AG20443 (cell line): ENCODE measurements around the gene UTS2R.
A peak's percentile ranks its signal among the peaks of the same experiment; 100 is the strongest.
"Not testable (repeated sequence)": the region's sequence is repeated elsewhere in the genome, so short reads cannot be mapped to it uniquely, and the experiment has no call there.

Experiments used
- DNase-seq: peaks from one replicate; pipeline ENCODE4 v3.0.0; 2012; ENCODE audit warnings: low spot score, mixed read lengths

UTS2R gene

GRCh38 chr17:82354804-82355308 is 16.7 kb upstream of the UTS2R start:
- no peak for DNase-seq

GRCh38 chr17:82355770-82356427 is 15.7 kb upstream of the UTS2R start:
- no peak for DNase-seq

- no peak for DNase-seq
These were observed 14.7 kb upstream of the UTS2R start for GRCh38 chr17:82356845-82357355.

GRCh38 chr17:82357394-82357793 is 14.2 kb upstream of the UTS2R start:
- DNase-seq, result no peak

GRCh38 chr17:82358465-82359350 is 12.9 kb upstream of the UTS2R start, which contains the start of gene TEX19:
Gene TEX19, plus strand, starts transcription at chr17:82359247. Its CDS starts 2,904 bp downstream, at chr17:82362151.
- DNase-seq, result no peak

GRCh38 chr17:82359451-82360074 is 12.0 kb upstream of the UTS2R start:
- DNase-seq, result not testable (repeated sequence)

GRCh38 chr17:82361885-82362633 is 9.5 kb upstream of the UTS2R start:
- DNase-seq, result no peak

- DNase-seq, result no peak
These were observed 5.8 kb upstream of the UTS2R start for GRCh38 chr17:82365606-82366295.

DNA sequence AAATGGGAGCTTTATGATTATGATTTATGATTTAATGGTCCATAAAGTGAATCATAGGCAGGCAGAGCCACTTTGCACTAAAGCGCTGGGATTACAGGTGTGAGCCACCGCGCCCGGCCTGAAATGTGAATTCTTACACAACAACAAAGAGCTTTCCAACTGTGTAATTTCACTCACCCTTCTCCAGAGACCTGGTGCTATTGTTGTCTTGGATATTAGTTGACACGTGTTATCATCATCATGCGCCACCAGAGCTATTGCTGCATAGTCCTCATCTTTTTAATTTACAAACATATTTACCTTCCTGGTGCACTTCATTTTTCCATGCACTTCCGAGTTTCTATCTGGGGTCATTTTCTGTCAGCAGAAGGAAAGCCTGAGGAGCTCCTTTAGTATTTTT is 4.8 kb upstream of the UTS2R start:
- DNase-seq, result no peak

DNA sequence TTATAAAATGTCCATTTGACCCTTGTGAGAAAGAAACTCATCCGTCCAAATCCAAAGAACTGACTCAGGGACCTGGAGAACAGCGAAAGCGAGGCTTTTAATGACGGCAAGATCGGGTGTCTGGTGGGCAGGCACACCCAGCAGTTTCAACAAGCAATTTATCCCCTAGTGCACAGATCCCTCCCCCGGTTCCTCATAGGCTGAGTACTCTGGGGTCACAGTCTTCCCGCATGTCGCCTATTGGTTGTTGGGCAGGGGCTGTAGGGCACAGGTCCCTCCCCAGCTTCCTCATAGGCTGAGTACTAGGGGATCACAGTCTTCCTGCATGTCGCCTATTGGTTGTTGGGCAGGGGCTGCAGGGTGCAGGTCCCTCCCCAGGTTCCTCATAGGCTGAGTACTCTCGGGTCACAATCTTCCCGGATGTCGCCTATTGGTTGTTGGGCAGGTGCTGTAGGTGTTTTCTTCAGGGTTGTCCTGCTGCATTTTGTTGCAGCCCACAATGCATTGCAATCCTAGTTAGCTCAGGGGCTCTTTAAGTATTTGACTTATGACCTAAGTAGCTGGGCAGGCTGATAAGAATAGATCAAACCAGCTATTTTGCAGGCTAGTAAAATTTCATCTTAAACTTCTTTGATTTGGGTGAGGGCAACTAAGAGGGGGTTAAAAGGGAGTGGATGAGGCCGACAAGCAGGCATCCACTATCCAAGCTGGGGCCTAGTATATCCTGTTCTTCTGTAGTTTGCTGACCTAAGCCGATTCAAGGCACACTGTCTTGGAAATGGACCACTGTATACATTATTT is 3.6 kb upstream of the UTS2R start:
- DNase-seq, result no peak

- DNase-seq, result no peak
These were observed 2.4 kb upstream of the UTS2R start for GRCh38 chr17:82369211-82369610.

GRCh38 chr17:82370471-82371332 is 863 bp upstream of the UTS2R start:
- DNase-seq, result peak; percentile 40

DNA sequence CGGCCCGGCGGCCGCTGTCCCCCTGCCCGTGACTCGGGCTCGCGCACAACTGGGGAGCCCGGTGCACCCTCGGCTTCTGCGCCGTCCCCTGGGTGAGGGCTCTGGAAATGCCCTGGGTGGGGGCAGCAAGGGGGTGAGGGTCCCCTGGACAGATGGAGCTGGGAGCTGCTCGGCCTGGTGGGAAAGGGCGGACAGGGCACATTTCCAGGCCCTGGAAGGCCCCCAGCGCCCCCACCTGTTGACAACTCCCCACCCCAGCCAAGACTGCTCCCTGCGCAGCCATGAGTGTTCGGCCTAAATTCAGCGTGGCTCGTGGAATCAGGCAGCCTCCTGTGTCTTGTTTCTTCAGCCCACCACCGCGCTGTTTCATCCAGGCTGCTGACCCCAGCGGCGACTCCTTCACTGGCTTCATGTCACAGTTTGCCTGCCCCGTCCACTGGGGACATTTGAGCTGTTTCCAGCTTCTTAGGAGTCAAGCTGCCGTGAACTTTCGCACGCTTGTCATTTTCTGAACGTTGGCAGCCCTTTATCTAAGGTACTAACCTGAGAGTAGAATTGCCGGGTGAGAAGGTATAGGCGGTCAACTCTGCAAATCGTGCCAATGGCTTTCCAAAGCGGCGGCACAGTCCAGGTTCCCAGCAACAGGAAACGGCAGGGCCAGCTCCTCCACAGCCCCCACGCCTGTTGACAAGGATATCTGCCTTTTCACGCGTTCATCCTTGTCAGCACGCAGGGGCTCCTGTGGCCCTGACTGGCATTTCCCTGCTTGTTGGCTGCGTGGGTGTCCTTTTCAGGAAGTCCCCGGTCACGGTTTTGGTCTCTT is 895 bp downstream of the UTS2R start:
- DNase-seq, result no peak

DNA sequence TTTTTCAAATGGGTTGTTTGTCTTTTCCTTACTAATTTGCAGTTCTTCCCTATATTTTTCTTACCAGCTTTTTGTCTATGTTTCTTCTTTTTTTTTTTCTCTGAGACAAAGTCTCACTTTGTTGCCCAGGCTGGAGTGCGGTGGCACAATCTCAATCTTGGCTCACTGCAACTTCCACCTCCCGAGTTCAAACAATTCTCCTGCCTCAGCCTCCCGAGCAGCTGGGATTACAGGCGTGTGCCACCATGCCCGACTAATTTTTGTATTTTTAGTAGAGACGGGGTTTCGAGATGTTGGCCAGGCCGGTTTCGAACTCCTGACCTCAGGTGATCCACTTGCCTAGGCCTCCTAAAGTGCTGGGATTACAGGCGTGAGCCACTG is 1.5 kb downstream of the UTS2R start:
- DNase-seq, result not testable (repeated sequence)

- no peak for DNase-seq
These were observed 2.4 kb downstream of the UTS2R start for GRCh38 chr17:82373731-82374625.

- DNase-seq, result no peak
These were observed 3.2 kb downstream of the UTS2R start for GRCh38 chr17:82374626-82375331.
